ENCODE measurements around the gene IL17RB.

- TF ChIP-seq CTCF (conservative IDR thresholded peaks at IDR 0.05; ENCODE audit: low read length) (no peak), EZH2phosphoT487 (IDR thresholded peaks at IDR 0.05; ENCODE audit: borderline replicate concordance, low read depth, low read length) (no peak)
Observed at GRCh38 chr3:53899750-53900149, 53.4 kb downstream of the IL17RB start.

All from OCI-LY7 (cell line).